Uterus (tissue), 2 donors: Measurements from ENCODE around the gene SCGB3A1.

Source experiments
- CTCF ChIP-seq, 4 experiments: fragments of 200-600 bp in 2 of 4; fragments of 450-650 bp in 2 of 4; sonication (generic) in 2 of 4; IDR thresholded peaks; one replicate each; pipeline ENCODE4 v1.5.1; 2016 to 2019; ENCODE audit warnings: antibody characterized with exemption in 4 of 4, mild to moderate bottlenecking in 2 of 4, moderate library complexity in 1 of 4
- POLR2A ChIP-seq, 2 donors: fragments of 450-650 bp; IDR thresholded peaks; one replicate each; pipeline ENCODE4 v1.6.1; 2016; ENCODE audit warnings: antibody characterized with exemption in 2 of 2, mild to moderate bottlenecking in 1 of 2, moderate library complexity in 1 of 2

GRCh38 chr5:180602481-180603075, 11.3 kb upstream of the SCGB3A1 start:
- TF ChIP-seq CTCF (IDR thresholded peaks at IDR 0.05) (no peak), POLR2A (IDR thresholded peaks at IDR 0.05) (no peak)
